HL-60 (cell line): Measurements from ENCODE around the gene AFF3.

Experiments
- CTCF ChIP-seq: IDR thresholded peaks from one replicate; pipeline ENCODE4 v1.5.1; 2011; ENCODE audit warnings: low read length, control low read depth, inconsistent platforms; ENCODE audit not compliant: insufficient read depth
- TF ChIP-seq, protein P1 (sequence below): IDR thresholded peaks from 2 replicates; pipeline ENCODE4 v1.6.1; 2012; ENCODE audit warnings: low read depth; ENCODE audit not compliant: insufficient replicate concordance

DNA sequence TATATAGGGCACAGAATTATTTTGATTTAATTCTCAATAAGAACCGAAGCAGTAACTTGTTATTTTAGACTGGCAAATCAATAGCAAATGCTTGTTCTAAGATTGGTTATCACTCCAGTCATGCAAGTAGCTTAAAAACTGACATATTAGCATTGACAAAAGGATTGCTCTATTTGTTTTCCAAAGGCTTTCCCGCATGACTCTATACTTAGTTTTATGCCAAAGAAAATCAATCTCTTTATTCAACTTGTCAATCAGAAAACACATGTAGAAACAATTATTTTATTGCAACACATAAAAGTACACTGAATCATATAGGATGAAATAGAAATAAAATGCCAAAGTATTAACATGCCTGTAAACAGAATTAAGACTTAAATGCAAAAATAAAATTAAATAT lies 108.4 kb downstream of the AFF3 start:
- no peak for TF ChIP-seq CTCF
- TF ChIP-seq, protein P1, sequence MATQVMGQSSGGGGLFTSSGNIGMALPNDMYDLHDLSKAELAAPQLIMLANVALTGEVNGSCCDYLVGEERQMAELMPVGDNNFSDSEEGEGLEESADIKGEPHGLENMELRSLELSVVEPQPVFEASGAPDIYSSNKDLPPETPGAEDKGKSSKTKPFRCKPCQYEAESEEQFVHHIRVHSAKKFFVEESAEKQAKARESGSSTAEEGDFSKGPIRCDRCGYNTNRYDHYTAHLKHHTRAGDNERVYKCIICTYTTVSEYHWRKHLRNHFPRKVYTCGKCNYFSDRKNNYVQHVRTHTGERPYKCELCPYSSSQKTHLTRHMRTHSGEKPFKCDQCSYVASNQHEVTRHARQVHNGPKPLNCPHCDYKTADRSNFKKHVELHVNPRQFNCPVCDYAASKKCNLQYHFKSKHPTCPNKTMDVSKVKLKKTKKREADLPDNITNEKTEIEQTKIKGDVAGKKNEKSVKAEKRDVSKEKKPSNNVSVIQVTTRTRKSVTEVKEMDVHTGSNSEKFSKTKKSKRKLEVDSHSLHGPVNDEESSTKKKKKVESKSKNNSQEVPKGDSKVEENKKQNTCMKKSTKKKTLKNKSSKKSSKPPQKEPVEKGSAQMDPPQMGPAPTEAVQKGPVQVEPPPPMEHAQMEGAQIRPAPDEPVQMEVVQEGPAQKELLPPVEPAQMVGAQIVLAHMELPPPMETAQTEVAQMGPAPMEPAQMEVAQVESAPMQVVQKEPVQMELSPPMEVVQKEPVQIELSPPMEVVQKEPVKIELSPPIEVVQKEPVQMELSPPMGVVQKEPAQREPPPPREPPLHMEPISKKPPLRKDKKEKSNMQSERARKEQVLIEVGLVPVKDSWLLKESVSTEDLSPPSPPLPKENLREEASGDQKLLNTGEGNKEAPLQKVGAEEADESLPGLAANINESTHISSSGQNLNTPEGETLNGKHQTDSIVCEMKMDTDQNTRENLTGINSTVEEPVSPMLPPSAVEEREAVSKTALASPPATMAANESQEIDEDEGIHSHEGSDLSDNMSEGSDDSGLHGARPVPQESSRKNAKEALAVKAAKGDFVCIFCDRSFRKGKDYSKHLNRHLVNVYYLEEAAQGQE, result no peak
